Measurements from ENCODE around the gene ICE2.
A peak's percentile ranks its signal among the peaks of the same experiment; 100 is the strongest.

The ICE2 gene

GRCh38 chr15:60477916-60478565 is 901 bp downstream of the ICE2 start:
- H3K4me2 ChIP-seq (ENCODE audit: low read length) = peak overlapping the region; percentile 99
- peaks cover 24% of the 10 kb centered on the region for H3K4me1 ChIP-seq (ENCODE audit: low read length)
- peak overlapping the region; percentile 97; the same call in 1 of the 2 replicates for H2AFZ ChIP-seq (ENCODE audit: low read depth, low read length)
- peak overlapping the region; percentile 97 for H3K4me3 ChIP-seq (ENCODE audit: low read length)
- H3K27me3 ChIP-seq (ENCODE audit: low read depth, low read length) = no peaks in the 10 kb centered on the region
- peak overlapping the region; percentile 70 for H3K27ac ChIP-seq (ENCODE audit: low read length)
- H3K79me2 ChIP-seq (ENCODE audit: low read length) = peaks cover 37% of the 10 kb centered on the region
- TF ChIP-seq EZH2phosphoT487 (IDR thresholded peaks at IDR 0.05; ENCODE audit: low read depth) (no peak), CTCF (IDR thresholded peaks at IDR 0.05; ENCODE audit: low read depth, low read length) (no peak)
- no peaks in the 10 kb centered on the region for H4K20me1 ChIP-seq (ENCODE audit: insufficient read depth, low read length)
- peak overlapping the region; percentile 99 for H3K9ac ChIP-seq (ENCODE audit: low read length)
- no peaks in the 10 kb centered on the region for H3K9me3 ChIP-seq (ENCODE audit: insufficient read depth, low read length)
- peaks cover 13% of the 10 kb centered on the region for H3K36me3 ChIP-seq (replicated peaks; ENCODE audit: low read depth, low read length)

GRCh38 chr15:60477164-60477563 is 1.8 kb downstream of the ICE2 start:
- Histone ChIP-seq H3K79me2 (ENCODE audit: low read length) (peaks cover 39% of the 10 kb centered on the region), H3K36me3 (replicated peaks; ENCODE audit: low read depth, low read length) (peaks cover 19% of the 10 kb centered on the region)

GRCh38 chr15:60476713-60477112 is 2.2 kb downstream of the ICE2 start:
- H2AFZ ChIP-seq (ENCODE audit: low read depth, low read length) = no peak overlapping the region
- H3K27ac ChIP-seq (ENCODE audit: low read length) = no peak overlapping the region
- no peak overlapping the region for H3K4me3 ChIP-seq (ENCODE audit: low read length)
- H3K4me1 ChIP-seq (ENCODE audit: low read length) = peaks cover 24% of the 10 kb centered on the region
- no peaks in the 10 kb centered on the region for H4K20me1 ChIP-seq (ENCODE audit: insufficient read depth, low read length)
- peaks cover 19% of the 10 kb centered on the region for H3K36me3 ChIP-seq (replicated peaks; ENCODE audit: low read depth, low read length)
- no peaks in the 10 kb centered on the region for H3K27me3 ChIP-seq (ENCODE audit: low read depth, low read length)
- no peak overlapping the region for H3K9ac ChIP-seq (ENCODE audit: low read length)
- H3K79me2 ChIP-seq (ENCODE audit: low read length) = peaks cover 39% of the 10 kb centered on the region
- H3K9me3 ChIP-seq (ENCODE audit: insufficient read depth, low read length) = no peaks in the 10 kb centered on the region
- no peak overlapping the region; the same call in 1 of the 2 replicates for H3K4me2 ChIP-seq (ENCODE audit: low read length)
- TF ChIP-seq EZH2phosphoT487 (IDR thresholded peaks at IDR 0.05; ENCODE audit: low read depth) = no peak
- TF ChIP-seq CTCF (IDR thresholded peaks at IDR 0.05; ENCODE audit: low read depth, low read length) = no peak

More at GRCh38 chr15:60477164-60477563, 1.8 kb downstream of the ICE2 start:
- H4K20me1 ChIP-seq (ENCODE audit: insufficient read depth, low read length) = no peaks in the 10 kb centered on the region
- H3K4me1 ChIP-seq (ENCODE audit: low read length) = peaks cover 24% of the 10 kb centered on the region
- no peak overlapping the region for H3K27ac ChIP-seq (ENCODE audit: low read length)
- no peak overlapping the region for H3K9ac ChIP-seq (ENCODE audit: low read length)
- no peaks in the 10 kb centered on the region for H3K27me3 ChIP-seq (ENCODE audit: low read depth, low read length)
- TF ChIP-seq CTCF (IDR thresholded peaks at IDR 0.05; ENCODE audit: low read depth, low read length) (no peak), EZH2phosphoT487 (IDR thresholded peaks at IDR 0.05; ENCODE audit: low read depth) (no peak)
- peak overlapping the region; percentile 97; the same call in 1 of the 2 replicates for H3K4me3 ChIP-seq (ENCODE audit: low read length)
- peak overlapping the region; percentile 99; the same call in 1 of the 2 replicates for H3K4me2 ChIP-seq (ENCODE audit: low read length)
- H3K9me3 ChIP-seq (ENCODE audit: insufficient read depth, low read length) = no peaks in the 10 kb centered on the region
- H2AFZ ChIP-seq (ENCODE audit: low read depth, low read length) = no peak overlapping the region

- Histone ChIP-seq H3K9me3 (ENCODE audit: insufficient read depth, low read length) (no peaks in the 10 kb centered on the region), H3K4me3 (ENCODE audit: low read length) (no peak overlapping the region), H3K9ac (ENCODE audit: low read length) (no peak overlapping the region), H2AFZ (ENCODE audit: low read depth, low read length) (no peak overlapping the region), H3K4me1 (ENCODE audit: low read length) (peaks cover 15% of the 10 kb centered on the region), H3K4me2 (ENCODE audit: low read length) (no peak overlapping the region), H3K79me2 (ENCODE audit: low read length) (peaks cover 56% of the 10 kb centered on the region), H3K27me3 (ENCODE audit: low read depth, low read length) (no peaks in the 10 kb centered on the region), H3K36me3 (replicated peaks; ENCODE audit: low read depth, low read length) (peaks cover 41% of the 10 kb centered on the region), H3K27ac (ENCODE audit: low read length) (no peak overlapping the region), H4K20me1 (ENCODE audit: insufficient read depth, low read length) (peaks cover 3% of the 10 kb centered on the region; the same call in 1 of the 2 replicates)
- no peak for TF ChIP-seq CTCF (IDR thresholded peaks at IDR 0.05; ENCODE audit: low read depth, low read length)
- no peak for TF ChIP-seq EZH2phosphoT487 (IDR thresholded peaks at IDR 0.05; ENCODE audit: low read depth)
These were observed 5.8 kb downstream of the ICE2 start for GRCh38 chr15:60473135-60473534.
